Ovary (tissue), 9 donors: ENCODE measurements around the gene DDIT3. TPM values are rescaled to one million over a fixed set of nuclear protein-coding genes. Genes with fewer than 3 reads are reported as not detected.
A peak's percentile ranks its signal among the peaks of the same experiment; 100 is the strongest.

Experiments used
- DNase-seq, 5 donors: peaks; one replicate each; pipeline ENCODE4 v3.0.0-alpha.2; 2019 to 2020
- H3K27ac ChIP-seq, 2 donors: fragments of 200-600 bp; one replicate each; pipeline versions ENCODE4 v1.5.1 to v1.8.0; 2019 to 2022
- H3K27me3 ChIP-seq: fragments of 200-600 bp; one replicate; pipeline ENCODE4 v1.8.0; 2022
- H3K36me3 ChIP-seq: fragments of 200-600 bp; sonication (generic); one replicate; pipeline ENCODE4 v1.5.1; 2019
- H3K4me1 ChIP-seq: one replicate; pipeline ENCODE4 v1.8.1; 2013; ENCODE audit warnings: mild to moderate bottlenecking, moderate library complexity; ENCODE audit not compliant: insufficient read depth
- H3K4me3 ChIP-seq: fragments of 200-600 bp; sonication (generic); one replicate; pipeline ENCODE4 v1.5.1; 2017
- H3K9me3 ChIP-seq, 2 donors: fragments of 200-600 bp in 1 of 2; sonication (generic) in 1 of 2; one replicate each; pipeline versions ENCODE4 v1.5.1 to v1.8.1; 2013 to 2019; ENCODE audit warnings: mild to moderate bottlenecking in 1 of 2, moderate library complexity in 1 of 2
- CTCF ChIP-seq, 3 donors: fragments of 450-650 bp in 2 of 3; fragments of 200-600 bp in 1 of 3; IDR thresholded peaks; one replicate each; pipeline versions ENCODE4 v1.5.1 to v1.8.0; 2016 to 2022; ENCODE audit warnings: antibody characterized with exemption in 3 of 3, mild to moderate bottlenecking in 1 of 3
- EP300 ChIP-seq: sonication (generic); formaldehyde crosslinking; IDR thresholded peaks from one replicate; pipeline ENCODE4 v1.6.1; 2017; ENCODE audit warnings: antibody characterized with exemption
- POLR2A ChIP-seq: fragments of 450-650 bp; IDR thresholded peaks from one replicate; pipeline ENCODE4 v1.6.1; 2017; ENCODE audit warnings: antibody characterized with exemption, mild to moderate bottlenecking, moderate library complexity
- WGBS, 3 donors: extraction: QIAGEN DNeasy Blood & Tissue Kit in 1 of 3; methylation state at CpG; one replicate each; pipeline versions ENCODE4 v1.1.5 to v1.1.7; 2013 to 2017; 5-methylcytosine and 5-hydroxymethylcytosine counted together
- intact Hi-C, 4 donors: fragments of 100-400 bp; cut with DNase I; formaldehyde crosslinking; loops; one replicate each; pipeline versions ENCODE4 v1.11.0 to v1.15.1; 2022 to 2023
- polyA plus RNA-seq, 2 donors: library from polyadenylated mRNA; stranded (reverse); fragments of 200-250 nt in 1 of 2; fragments of 350-450 nt in 1 of 2; fragmentation: Illumina TruSeq in 1 of 2; extraction: RNeasy Lipid Tissue Mini Kit (QIAGEN cat#74804) in 1 of 2; gene quantifications; one replicate each; pipeline ENCODE4 v1.2.3, GENCODE V29; 2013 to 2014
- total RNA-seq, 7 donors: library from RNA; depleted of rRNA in 2 of 7; stranded (reverse); fragments of >200 nt in 2 of 7; fragmentation: NEBNext Ultra II Directional in 3 of 7; extraction: Animal tissue kit (Norgen Biotek cat#: 25700) in 3 of 7; gene quantifications; one replicate each; pipeline versions ENCODE4 v1.1.0 to v1.2.4, GENCODE V29; 2016 to 2023
- donor health status: DM: no; HTN: no; CAD: no; lungs with moderate emphysema.
- donor health status: DM: no; HTN: no; CAD: no.
- donor health status: Bipolar disorder and iron deficiency.
- donor health status: DM: yes; HTN: yes; CAD: no.
- donor health status: DM: no; HTN: no; CAD: no.
- donor health status: DM: yes; HTN: yes; CAD: no.

Gene DDIT3
- total and polyA plus RNA-seq, 9 donors = 22.1 to 84.9 (median 29.3) TPM

GRCh38 chr12:57523706-57524614, 3.6 kb upstream of the DDIT3 start:
- Histone ChIP-seq H3K4me1 (peaks cover 14% of the 10 kb centered on the region), H3K36me3 (no peaks in the 10 kb centered on the region), H3K27me3 (no peaks in the 10 kb centered on the region), H3K27ac (peak overlapping the region; percentile 96 to 98), H3K9me3 (no peaks in the 10 kb centered on the region), H3K4me3 (peak overlapping the region; percentile 72)
- TF ChIP-seq EP300 = no peak
- no peak for TF ChIP-seq CTCF (IDR thresholded peaks at IDR 0.05)
- no peak for TF ChIP-seq POLR2A
- DNase-seq = peak in 2 of 5 donors; percentile 35 to 36
- intact Hi-C loops = loop anchor here in 1 of 4 donors (5.0 kb wide), 1 partner anchor 88 kb away; the partner anchor contains the start of gene ARHGEF25
- 56 to 61% (median 57%) methylated on average over 14 of the region's 14 CpGs for WGBS, 3 donors

- peak; percentile 72 to 79 (median 77) for DNase-seq
Observed at GRCh38 chr12:57522887-57523705, 2.8 kb upstream of the DDIT3 start.

GRCh38 chr12:57522011-57522886, 1.9 kb upstream of the DDIT3 start, which contains the start of gene MBD6:
Gene MBD6 (plus strand): TSS chr12:57522824. CDS start chr12:57524304, 1,480 bp downstream.
- WGBS, 3 donors = 2 to 3% (median 2%) methylated on average over 45 to 57 of the region's 57 CpGs
- Histone ChIP-seq H3K27ac (peak within 1 kb of the TSS; percentile 96 to 98), H3K9me3 (no peaks in the 10 kb centered on the region), H3K36me3 (no peaks in the 10 kb centered on the region), H3K27me3 (no peaks in the 10 kb centered on the region), H3K4me3 (peak within 1 kb of the TSS; percentile 72), H3K4me1 (peaks cover 16% of the 10 kb centered on the region)
- TF ChIP-seq POLR2A (peak; percentile 83), CTCF (IDR thresholded peaks at IDR 0.05) (peak in 1 of 3 donors; percentile 10), EP300 (no peak)
- intact Hi-C loops = loop anchor here in 1 of 4 donors (5.0 kb wide), 1 partner anchor 90 kb away; the partner anchor contains the start of gene ARHGEF25
- DNase-seq = peak; percentile 97 to 98 (median 98)

More at GRCh38 chr12:57522887-57523705, 2.8 kb upstream of the DDIT3 start:
- Histone ChIP-seq H3K27ac (peak overlapping the region; percentile 96 to 98), H3K36me3 (no peaks in the 10 kb centered on the region), H3K27me3 (no peaks in the 10 kb centered on the region), H3K4me1 (peaks cover 16% of the 10 kb centered on the region), H3K9me3 (no peaks in the 10 kb centered on the region), H3K4me3 (peak overlapping the region; percentile 72)
- TF ChIP-seq POLR2A (peak; percentile 33), EP300 (no peak)
- intact Hi-C loops = loop anchor here in 1 of 4 donors (5.0 kb wide), 1 partner anchor 89 kb away; the partner anchor contains the start of gene ARHGEF25
- WGBS, 3 donors = 0 to 1% (median 0%) methylated on average over 23 to 38 of the region's 38 CpGs

GRCh38 chr12:57521525-57522010, 1.3 kb upstream of the DDIT3 start:
- peak overlapping the region; percentile 96 to 98 for H3K27ac ChIP-seq
- peak overlapping the region; percentile 72 for H3K4me3 ChIP-seq
- DNase-seq = peak; percentile 65 to 74 (median 71)
- intact Hi-C loops = loop anchor here in 1 of 4 donors (5.0 kb wide), 1 partner anchor 91 kb away; the partner anchor contains the start of gene ARHGEF25
- H3K4me1 ChIP-seq = peaks cover 16% of the 10 kb centered on the region
- no peaks in the 10 kb centered on the region for H3K36me3 ChIP-seq
- H3K27me3 ChIP-seq = no peaks in the 10 kb centered on the region
- TF ChIP-seq CTCF (IDR thresholded peaks at IDR 0.05) = peak in 1 of 3 donors; percentile 1
- TF ChIP-seq EP300 = no peak
- peak; percentile 11 for TF ChIP-seq POLR2A
- WGBS, 3 donors = 25 to 29% (median 26%) methylated on average over 17 of the region's 17 CpGs
- no peaks in the 10 kb centered on the region for H3K9me3 ChIP-seq
